Kidney glomerular epithelial cell (primary cell): Measurements from ENCODE around the gene PIGO.
A peak's percentile ranks its signal among the peaks of the same experiment; 100 is the strongest.

ENCODE experiments used
- DNase-seq: peaks from one replicate; lab custom pipeline; 2025; lab: John Stamatoyannopoulos, UW

Gene PIGO

GRCh38 chr9:35106343-35106730 lies 9.9 kb upstream of the PIGO start:
- no peak for DNase-seq

- DNase-seq = no peak
Observed at GRCh38 chr9:35105571-35106342, 9.4 kb upstream of the PIGO start.

GRCh38 chr9:35105126-35105525 lies 8.7 kb upstream of the PIGO start:
- no peak for DNase-seq

GRCh38 chr9:35104586-35104985 lies 8.2 kb upstream of the PIGO start:
- DNase-seq = no peak

- no peak for DNase-seq
Observed at GRCh38 chr9:35103660-35104191, 7.3 kb upstream of the PIGO start.

GRCh38 chr9:35102769-35103659 lies 6.6 kb upstream of the PIGO start, which contains the start of gene STOML2:
Gene STOML2, minus strand, starts transcription at chr9:35103131. Its CDS starts 37 bp downstream, at chr9:35103094.
- peak; percentile 92 for DNase-seq

- DNase-seq = no peak
Observed at GRCh38 chr9:35102465-35102768, 6.0 kb upstream of the PIGO start.

GRCh38 chr9:35097573-35097972 lies 1.2 kb upstream of the PIGO start:
- DNase-seq = no peak

- DNase-seq = no peak
Observed at GRCh38 chr9:35091536-35091935, 4.9 kb downstream of the PIGO start.

- no peak for DNase-seq
Observed at GRCh38 chr9:35089434-35089833, 7.0 kb downstream of the PIGO start.

GRCh38 chr9:35085078-35085477 lies 11.3 kb downstream of the PIGO start:
- no peak for DNase-seq

- DNase-seq = peak; percentile 89
Observed at GRCh38 chr9:35079426-35080341, 16.7 kb downstream of the PIGO start, which contains the start of gene FANCG. Gene FANCG, minus strand, starts transcription at chr9:35079942. Its CDS starts 418 bp downstream, at chr9:35079524.

- DNase-seq = no peak
Observed at GRCh38 chr9:35079041-35079425, 17.4 kb downstream of the PIGO start.

- no peak for DNase-seq
Observed at GRCh38 chr9:35078066-35078465, 18.3 kb downstream of the PIGO start.

GRCh38 chr9:35076848-35077247 lies 19.5 kb downstream of the PIGO start:
- no peak for DNase-seq

GRCh38 chr9:35075358-35075757 lies 21.0 kb downstream of the PIGO start:
- no peak for DNase-seq

- no peak for DNase-seq
Observed at GRCh38 chr9:35074791-35075190, 21.6 kb downstream of the PIGO start.

- no peak for DNase-seq
Observed at GRCh38 chr9:35074141-35074540, 22.2 kb downstream of the PIGO start.

- DNase-seq = no peak
Observed at GRCh38 chr9:35073279-35073612, 23.1 kb downstream of the PIGO start.

GRCh38 chr9:35072461-35073278 lies 23.7 kb downstream of the PIGO start, which contains the start of gene VCP:
Gene VCP, minus strand, starts transcription at chr9:35072625. Its CDS starts 272 bp downstream, at chr9:35072353.
- DNase-seq = peak; percentile 99
